Right atrium auricular region (tissue), 2 donors: ENCODE data around the gene FOXO3. TPM values are rescaled to one million over a fixed set of nuclear protein-coding genes. Genes with fewer than 3 reads are reported as not detected.
A peak's percentile ranks its signal among the peaks of the same experiment; 100 is the strongest.

Source experiments
- DNase-seq: peaks from one replicate; pipeline ENCODE4 v3.0.0-alpha.2; 2019; ENCODE audit warnings: low spot score
- H3K27ac ChIP-seq, 2 donors: fragments of 200-600 bp; sonication (generic); 1 replicate in 1 of 2; 2 replicates in 1 of 2; pipeline ENCODE4 v1.5.1; 2016 to 2019
- H3K27me3 ChIP-seq, 2 donors: fragments of 200-600 bp; sonication (generic); one replicate each; pipeline versions ENCODE4 v1.5.1 to v1.6.0; 2017 to 2019
- H3K36me3 ChIP-seq: fragments of 200-600 bp; sonication (generic); one replicate; pipeline ENCODE4 v1.5.1; 2016
- H3K4me1 ChIP-seq, 2 donors: fragments of 200-600 bp; sonication (generic); one replicate each; pipeline versions ENCODE4 v1.5.1 to v1.6.0; 2017 to 2019
- H3K4me3 ChIP-seq, 2 donors: fragments of 200-600 bp; sonication (generic); 1 replicate in 1 of 2; 2 replicates in 1 of 2; pipeline ENCODE4 v1.5.1; 2017 to 2019; ENCODE audit warnings: mild to moderate bottlenecking in 1 of 2, moderate library complexity in 1 of 2
- H3K9me3 ChIP-seq, 2 donors: fragments of 200-600 bp; sonication (generic); one replicate each; pipeline ENCODE4 v1.5.1; 2019
- total RNA-seq, 2 donors: library from RNA; depleted of rRNA; stranded (reverse); fragments of >200 nt; gene quantifications; one replicate each; pipeline ENCODE4 v1.1.0, GENCODE V29; 2016
- TF ChIP-seq, protein P1 (sequence below), 2 donors: fragments of 200-600 bp; sonication (generic); IDR thresholded peaks; one replicate each; pipeline ENCODE4 v1.5.1; 2019; ENCODE audit warnings: antibody characterized with exemption in 2 of 2

The FOXO3 gene
- total RNA-seq, 2 donors from 2014 or later, result 54.5 to 60.9 TPM

DNA sequence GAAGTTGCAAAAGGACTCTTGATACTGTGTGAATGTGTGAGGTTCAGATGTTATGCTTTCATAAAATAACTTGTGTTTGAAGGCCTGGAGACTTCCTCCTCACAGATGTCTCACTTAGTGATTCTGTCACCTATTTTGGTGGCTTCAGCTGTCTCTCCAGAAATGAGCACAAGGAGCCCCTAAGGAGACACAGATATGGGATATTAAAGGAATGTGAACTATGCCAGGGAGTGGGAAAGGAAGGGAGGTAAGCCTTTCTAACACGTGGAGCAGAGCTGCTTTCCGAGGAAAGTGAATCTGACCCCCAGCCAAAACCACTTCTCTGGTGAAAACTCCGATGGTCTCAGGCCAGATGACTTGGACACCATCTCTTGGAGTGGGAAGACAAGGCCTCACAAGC, 10.5 kb upstream of the FOXO3 start:
- H3K27me3 ChIP-seq, result no peaks in the 10 kb centered on the region
- TF ChIP-seq, protein P1, sequence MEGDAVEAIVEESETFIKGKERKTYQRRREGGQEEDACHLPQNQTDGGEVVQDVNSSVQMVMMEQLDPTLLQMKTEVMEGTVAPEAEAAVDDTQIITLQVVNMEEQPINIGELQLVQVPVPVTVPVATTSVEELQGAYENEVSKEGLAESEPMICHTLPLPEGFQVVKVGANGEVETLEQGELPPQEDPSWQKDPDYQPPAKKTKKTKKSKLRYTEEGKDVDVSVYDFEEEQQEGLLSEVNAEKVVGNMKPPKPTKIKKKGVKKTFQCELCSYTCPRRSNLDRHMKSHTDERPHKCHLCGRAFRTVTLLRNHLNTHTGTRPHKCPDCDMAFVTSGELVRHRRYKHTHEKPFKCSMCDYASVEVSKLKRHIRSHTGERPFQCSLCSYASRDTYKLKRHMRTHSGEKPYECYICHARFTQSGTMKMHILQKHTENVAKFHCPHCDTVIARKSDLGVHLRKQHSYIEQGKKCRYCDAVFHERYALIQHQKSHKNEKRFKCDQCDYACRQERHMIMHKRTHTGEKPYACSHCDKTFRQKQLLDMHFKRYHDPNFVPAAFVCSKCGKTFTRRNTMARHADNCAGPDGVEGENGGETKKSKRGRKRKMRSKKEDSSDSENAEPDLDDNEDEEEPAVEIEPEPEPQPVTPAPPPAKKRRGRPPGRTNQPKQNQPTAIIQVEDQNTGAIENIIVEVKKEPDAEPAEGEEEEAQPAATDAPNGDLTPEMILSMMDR (IDR thresholded peaks at IDR 0.05), result no peak
- DNase-seq, result no peak
- H3K9me3 ChIP-seq, result no peaks in the 10 kb centered on the region
- no peak overlapping the region for H3K4me3 ChIP-seq
- no peaks in the 10 kb centered on the region for H3K36me3 ChIP-seq
- no peak overlapping the region for H3K27ac ChIP-seq
- no peaks in the 10 kb centered on the region for H3K4me1 ChIP-seq

DNA sequence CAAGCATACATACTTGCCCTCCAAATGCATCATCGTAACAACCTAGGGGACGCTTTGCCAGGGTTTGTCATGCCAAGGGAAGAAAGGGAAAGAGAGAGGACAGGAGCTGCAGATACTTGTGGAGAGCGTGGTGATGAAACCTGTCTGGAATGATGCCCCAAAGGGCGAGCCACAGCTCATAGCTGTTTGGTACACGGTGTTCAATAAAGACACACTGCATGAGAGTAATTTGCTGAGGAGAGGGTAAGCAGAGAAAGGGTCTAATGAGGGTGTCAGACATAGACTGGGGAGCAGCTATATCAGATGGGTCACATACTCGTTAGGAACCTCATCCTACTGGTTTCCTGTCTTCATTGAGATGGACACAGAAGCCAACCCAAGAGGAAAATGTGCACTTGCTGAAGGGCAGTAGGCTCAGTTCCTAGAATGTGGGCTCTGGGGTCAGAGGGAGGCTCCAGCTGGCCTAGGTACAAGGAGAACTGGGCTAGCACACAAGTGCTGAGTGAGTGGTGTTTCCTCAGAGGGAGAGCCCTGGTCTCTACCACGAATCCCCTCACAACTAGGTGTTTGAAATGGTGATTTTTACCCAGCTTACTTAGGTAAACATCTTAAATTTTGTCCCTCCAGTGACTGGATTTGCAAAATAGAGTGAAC, 5.2 kb upstream of the FOXO3 start:
- Histone ChIP-seq H3K36me3 (no peaks in the 10 kb centered on the region), H3K4me1 (peaks cover 0 to 20% of the 10 kb centered on the region in 2 donors), H3K9me3 (no peaks in the 10 kb centered on the region), H3K27ac (peak overlapping the region; percentile 29 to 100), H3K4me3 (no peak overlapping the region), H3K27me3 (no peaks in the 10 kb centered on the region)
- TF ChIP-seq, protein P1 (IDR thresholded peaks at IDR 0.05), result no peak
- DNase-seq, result no peak

DNA sequence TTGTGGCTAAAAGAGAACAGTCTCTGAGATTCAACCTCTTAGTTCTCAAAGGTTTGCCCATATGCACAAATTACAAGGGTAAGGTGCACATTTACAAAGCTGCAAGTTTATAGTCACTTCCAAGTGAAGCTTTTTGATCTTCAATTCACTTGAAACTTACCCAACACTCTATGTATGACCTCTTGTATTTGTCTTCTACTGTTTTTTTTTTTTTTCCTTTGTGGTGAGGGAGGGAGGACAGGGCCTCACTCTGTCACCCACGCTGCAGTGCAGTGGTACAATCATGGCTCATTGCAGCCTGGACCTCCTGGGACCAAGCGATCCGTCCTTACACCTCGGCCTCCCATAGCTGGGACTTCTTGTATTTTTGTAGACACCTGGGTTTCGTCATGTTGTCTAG, 4.5 kb upstream of the FOXO3 start:
- Histone ChIP-seq H3K27ac (peak overlapping the region; percentile 29 to 100), H3K27me3 (no peaks in the 10 kb centered on the region), H3K4me1 (peaks cover 0 to 20% of the 10 kb centered on the region in 2 donors), H3K4me3 (no peak overlapping the region), H3K9me3 (no peaks in the 10 kb centered on the region), H3K36me3 (no peaks in the 10 kb centered on the region)
- no peak for DNase-seq
- TF ChIP-seq, protein P1 (IDR thresholded peaks at IDR 0.05), result no peak

DNA sequence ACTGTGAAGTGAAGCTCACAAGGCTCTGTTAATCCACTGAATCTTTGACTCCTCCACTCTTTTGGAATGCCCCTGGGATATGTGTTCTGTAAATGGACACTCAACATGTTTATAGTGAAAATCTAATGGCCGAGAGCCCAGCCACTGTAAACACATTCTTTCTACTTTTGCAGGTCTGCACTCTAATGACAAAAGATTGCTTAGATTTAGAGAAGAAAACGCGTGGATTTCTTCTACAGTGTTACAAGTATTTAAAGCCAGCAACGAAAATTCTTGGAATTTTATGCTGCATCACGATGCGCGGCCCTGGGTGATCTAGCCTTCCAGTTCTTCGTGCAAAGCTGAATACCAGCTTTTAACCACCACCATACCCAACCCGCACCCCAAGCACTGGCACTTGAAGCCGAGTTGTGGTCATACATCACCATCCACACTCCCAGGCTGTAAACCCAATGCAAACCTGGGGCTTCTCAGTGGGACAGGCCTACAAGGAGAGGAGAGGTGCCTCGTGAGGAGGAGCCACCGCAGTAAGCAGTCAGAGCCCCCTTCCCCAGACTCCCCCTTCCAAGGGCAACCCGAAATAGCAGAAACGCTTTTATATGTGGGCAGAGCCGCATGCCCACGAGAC, 3.7 kb upstream of the FOXO3 start:
- peak overlapping the region; percentile 81 to 85 for H3K4me3 ChIP-seq
- no peaks in the 10 kb centered on the region for H3K27me3 ChIP-seq
- H3K36me3 ChIP-seq, result peaks cover 5% of the 10 kb centered on the region
- H3K9me3 ChIP-seq, result no peaks in the 10 kb centered on the region
- H3K27ac ChIP-seq, result peak overlapping the region; percentile 99 to 100
- H3K4me1 ChIP-seq, result peaks cover 0 to 20% of the 10 kb centered on the region in 2 donors
- TF ChIP-seq, protein P1 (IDR thresholded peaks at IDR 0.05), result no peak
- DNase-seq, result no peak

DNA sequence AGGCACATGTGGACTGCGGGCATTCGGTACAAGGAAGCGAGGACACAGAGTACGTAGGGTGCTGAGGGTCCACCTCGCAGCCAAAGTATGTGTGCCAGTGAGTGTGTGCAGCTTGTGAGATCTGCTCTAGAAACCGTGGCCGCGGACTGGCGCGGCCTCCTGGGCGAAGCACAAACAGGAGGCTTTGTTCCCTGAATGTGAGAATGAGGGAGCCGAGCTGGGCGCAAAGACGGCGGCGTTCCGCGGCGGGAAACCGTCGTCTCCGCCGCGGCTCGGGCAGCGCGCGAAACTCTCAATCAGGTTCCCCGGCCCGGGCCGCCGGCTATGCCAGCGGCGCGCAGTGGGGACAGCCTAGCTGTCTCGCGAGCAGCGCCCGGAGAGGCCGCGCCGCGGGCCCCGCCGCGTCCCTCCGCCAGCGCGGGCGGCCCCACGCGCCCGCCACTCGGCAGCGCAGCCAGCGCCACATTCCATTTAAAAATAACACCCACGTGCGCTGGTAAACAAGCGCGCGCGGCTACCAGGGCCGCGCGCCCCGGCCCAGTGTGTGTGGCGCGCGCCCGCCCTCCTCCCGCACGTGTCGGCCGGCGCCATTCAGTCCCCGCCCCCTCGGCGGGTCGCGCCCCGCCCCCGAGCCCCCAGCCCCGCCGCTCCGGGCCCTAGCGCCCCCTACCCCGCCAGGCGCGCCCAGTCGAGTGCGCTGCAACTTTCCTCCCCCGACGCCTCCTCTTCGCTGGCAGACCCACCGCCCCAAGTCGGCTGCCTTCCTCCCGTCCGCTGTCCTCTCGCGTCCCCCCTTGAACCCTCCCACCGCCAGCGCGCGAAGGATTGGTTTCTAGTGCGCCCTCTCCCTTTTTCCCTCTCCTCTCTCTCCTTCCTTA, 3.0 kb upstream of the FOXO3 start:
- Histone ChIP-seq H3K9me3 (no peaks in the 10 kb centered on the region), H3K36me3 (peaks cover 7% of the 10 kb centered on the region), H3K27ac (peak overlapping the region; percentile 99 to 100), H3K4me1 (peaks cover 0 to 20% of the 10 kb centered on the region in 2 donors), H3K4me3 (peak overlapping the region; percentile 81 to 85), H3K27me3 (no peaks in the 10 kb centered on the region)
- peak; percentile 86 for DNase-seq
- TF ChIP-seq, protein P1 (IDR thresholded peaks at IDR 0.05), result peak in 1 of 2 donors; percentile 39
